ENCODE results near the gene VSTM2L. TPM values are rescaled to one million over a fixed set of nuclear protein-coding genes. Genes with fewer than 3 reads are reported as not detected.

The VSTM2L gene
- total RNA-seq, 1 donor, result 1.4 TPM

DNA sequence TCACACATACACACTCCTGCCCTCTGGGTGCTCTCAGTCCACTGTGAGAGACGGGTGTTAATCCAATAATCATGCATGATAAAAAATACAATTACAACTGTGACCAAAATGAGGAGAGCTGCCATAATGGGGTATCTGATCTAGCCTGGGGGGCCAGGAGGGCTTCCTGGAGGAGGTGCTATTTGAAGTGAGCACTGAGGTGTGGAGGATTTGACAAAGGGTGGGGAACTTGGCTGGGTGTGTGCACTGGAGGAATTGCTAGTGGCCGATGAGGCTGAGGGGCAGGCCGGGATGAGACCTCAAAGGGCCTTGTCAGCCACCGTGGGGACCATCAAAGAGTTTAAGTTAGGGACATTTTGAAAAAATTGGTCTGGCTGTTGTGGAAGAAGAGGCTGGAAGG, 34.8 kb downstream of the VSTM2L start:
- TF ChIP-seq CTCF (IDR thresholded peaks at IDR 0.05; ENCODE audit: insufficient read depth, low read length), result no peak
- no peak for DNase-seq (ENCODE audit: low read depth)

DNA sequence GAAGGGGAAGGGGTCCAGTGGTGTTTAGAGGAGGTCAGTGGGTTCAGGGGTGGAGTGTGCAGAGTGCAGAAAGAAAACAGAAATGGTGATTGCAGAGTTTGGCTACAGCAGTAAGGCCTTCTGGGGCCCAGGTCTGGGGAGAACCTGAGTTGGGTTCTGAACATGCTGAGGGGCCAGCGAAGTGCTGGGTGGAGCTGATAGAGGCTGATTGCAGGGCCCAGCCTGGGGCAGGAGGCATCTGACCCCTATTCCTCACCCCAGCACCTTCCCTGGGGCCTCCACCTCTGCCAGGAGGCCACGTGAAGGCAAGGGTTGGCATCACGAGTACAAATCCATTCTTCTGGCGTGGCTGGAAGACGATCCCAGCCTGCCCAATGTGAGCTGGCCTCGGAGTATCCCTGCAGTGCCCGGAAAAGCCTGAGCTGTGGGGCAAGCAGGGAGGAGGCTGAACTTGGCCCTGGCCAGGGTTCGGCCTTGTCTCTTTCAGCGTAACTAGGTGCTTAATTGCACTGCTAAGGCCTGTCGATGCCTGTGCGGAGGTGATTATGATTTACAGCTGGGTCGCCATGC, 35.3 kb downstream of the VSTM2L start:
- no peak for DNase-seq (ENCODE audit: low read depth)
- H3K4me3 ChIP-seq (ENCODE audit: low read depth, low read length), result no peak overlapping the region
- TF ChIP-seq CTCF (IDR thresholded peaks at IDR 0.05; ENCODE audit: insufficient read depth, low read length), result no peak

More for the DNA sequence above, 34.8 kb downstream of the VSTM2L start:
- H3K4me3 ChIP-seq (ENCODE audit: low read depth, low read length), result no peak overlapping the region

DNA sequence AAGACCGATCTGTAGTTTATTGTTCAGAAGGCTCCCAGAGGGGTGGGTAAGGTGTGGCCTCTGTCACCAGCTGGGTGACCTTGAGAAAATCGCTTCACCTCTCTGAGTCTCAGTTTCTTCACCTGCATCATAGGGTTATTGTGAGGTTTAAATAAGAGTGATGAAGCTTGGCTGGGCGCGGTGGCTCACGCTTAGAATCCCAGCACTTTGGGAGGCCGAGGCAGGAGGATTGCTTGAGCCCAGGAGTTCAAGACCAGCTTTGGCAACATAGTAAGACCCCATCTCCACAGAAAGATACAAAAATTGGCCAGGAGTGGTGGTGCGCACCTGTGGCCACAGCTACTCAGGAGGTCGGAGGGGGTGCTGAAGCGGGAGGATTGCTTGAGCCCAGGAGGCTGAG, 36.0 kb downstream of the VSTM2L start:
- DNase-seq (ENCODE audit: low read depth), result no peak
- no peak overlapping the region for H3K4me3 ChIP-seq (ENCODE audit: low read depth, low read length)
- no peak for TF ChIP-seq CTCF (IDR thresholded peaks at IDR 0.05; ENCODE audit: insufficient read depth, low read length)

GRCh38 chr20:37939701-37940560, 37.0 kb downstream of the VSTM2L start:
- no peak for DNase-seq (ENCODE audit: low read depth)

GRCh38 chr20:37940858-37941257, 37.9 kb downstream of the VSTM2L start:
- DNase-seq (ENCODE audit: low read depth), result no peak
- H3K4me3 ChIP-seq (ENCODE audit: low read depth, low read length), result no peak overlapping the region
- no peak for TF ChIP-seq CTCF (IDR thresholded peaks at IDR 0.05; ENCODE audit: insufficient read depth, low read length)

More at GRCh38 chr20:37939701-37940560, 37.0 kb downstream of the VSTM2L start:
- no peak overlapping the region for H3K4me3 ChIP-seq (ENCODE audit: low read depth, low read length)
- TF ChIP-seq CTCF (IDR thresholded peaks at IDR 0.05; ENCODE audit: insufficient read depth, low read length), result no peak

DNA sequence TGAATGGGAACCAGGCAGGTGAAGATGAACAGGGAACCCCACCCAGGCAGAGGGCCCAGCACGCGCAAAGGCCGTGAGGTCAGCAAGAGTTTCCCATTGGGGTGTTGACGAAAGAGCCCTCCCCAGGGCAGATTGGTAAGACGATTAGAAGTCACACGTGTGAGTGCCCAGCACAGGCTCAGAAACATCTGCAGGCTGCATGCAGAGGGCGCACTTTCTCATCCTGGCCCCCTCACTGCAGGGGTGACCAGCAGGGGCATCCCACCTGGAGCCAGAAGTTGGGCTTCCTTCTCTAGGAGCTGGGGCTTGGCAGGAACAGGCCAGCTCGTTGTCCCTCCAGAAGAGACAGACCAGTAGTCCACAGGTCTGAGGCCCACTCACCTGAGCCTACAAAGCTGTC, 38.4 kb downstream of the VSTM2L start:
- peak; percentile 8 for TF ChIP-seq CTCF (IDR thresholded peaks at IDR 0.05; ENCODE audit: insufficient read depth, low read length)
- no peak for DNase-seq (ENCODE audit: low read depth)

More for the DNA sequence above, 38.4 kb downstream of the VSTM2L start:
- H3K4me3 ChIP-seq (ENCODE audit: low read depth, low read length), result no peak overlapping the region
